ENCODE measurements around the gene CRYL1.

GRCh38 chr13:20416223-20416745, 109.4 kb downstream of the CRYL1 start:
- TF ChIP-seq, protein P1, sequence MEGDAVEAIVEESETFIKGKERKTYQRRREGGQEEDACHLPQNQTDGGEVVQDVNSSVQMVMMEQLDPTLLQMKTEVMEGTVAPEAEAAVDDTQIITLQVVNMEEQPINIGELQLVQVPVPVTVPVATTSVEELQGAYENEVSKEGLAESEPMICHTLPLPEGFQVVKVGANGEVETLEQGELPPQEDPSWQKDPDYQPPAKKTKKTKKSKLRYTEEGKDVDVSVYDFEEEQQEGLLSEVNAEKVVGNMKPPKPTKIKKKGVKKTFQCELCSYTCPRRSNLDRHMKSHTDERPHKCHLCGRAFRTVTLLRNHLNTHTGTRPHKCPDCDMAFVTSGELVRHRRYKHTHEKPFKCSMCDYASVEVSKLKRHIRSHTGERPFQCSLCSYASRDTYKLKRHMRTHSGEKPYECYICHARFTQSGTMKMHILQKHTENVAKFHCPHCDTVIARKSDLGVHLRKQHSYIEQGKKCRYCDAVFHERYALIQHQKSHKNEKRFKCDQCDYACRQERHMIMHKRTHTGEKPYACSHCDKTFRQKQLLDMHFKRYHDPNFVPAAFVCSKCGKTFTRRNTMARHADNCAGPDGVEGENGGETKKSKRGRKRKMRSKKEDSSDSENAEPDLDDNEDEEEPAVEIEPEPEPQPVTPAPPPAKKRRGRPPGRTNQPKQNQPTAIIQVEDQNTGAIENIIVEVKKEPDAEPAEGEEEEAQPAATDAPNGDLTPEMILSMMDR (IDR thresholded peaks at IDR 0.05; ENCODE audit: poor library complexity, severe bottlenecking): no peak
- no peak for TF ChIP-seq POLR2AphosphoS5 (IDR thresholded peaks at IDR 0.05)

All from neural cell (in vitro differentiated cells).